AG09309 (cell line): ENCODE measurements around the gene CKLF.

Source experiments
- DNase-seq: peaks from one replicate; pipeline ENCODE4 v3.0.0-alpha.2; 2010; ENCODE audit warnings: low read depth
- H3K4me3 ChIP-seq: 2 replicates; pipeline ENCODE4 v1.5.1; 2011; ENCODE audit warnings: mild to moderate bottlenecking, low read depth, low read length, moderate library complexity; ENCODE audit not compliant: control insufficient read depth
- CTCF ChIP-seq: IDR thresholded peaks from 2 replicates; pipeline ENCODE4 v1.5.1; 2011; ENCODE audit warnings: mild to moderate bottlenecking, low read depth, low read length, inconsistent platforms; ENCODE audit not compliant: insufficient read depth, control insufficient read depth; ENCODE audit errors: missing control alignments

Gene CKLF

GRCh38 chr16:66538910-66539309, 13.5 kb upstream of the CKLF start:
- DNase-seq: no peak
- TF ChIP-seq CTCF: no peak
- H3K4me3 ChIP-seq: no peak overlapping the region

- no peak for TF ChIP-seq CTCF
- H3K4me3 ChIP-seq: no peak overlapping the region
- DNase-seq: no peak
Measured at GRCh38 chr16:66539623-66540469, 12.5 kb upstream of the CKLF start.

GRCh38 chr16:66541388-66542355, 10.7 kb upstream of the CKLF start:
- H3K4me3 ChIP-seq: no peak overlapping the region

GRCh38 chr16:66542396-66542795, 10.0 kb upstream of the CKLF start:
- DNase-seq: no peak
- no peak for TF ChIP-seq CTCF
- H3K4me3 ChIP-seq: no peak overlapping the region

More at GRCh38 chr16:66541388-66542355, 10.7 kb upstream of the CKLF start:
- no peak for TF ChIP-seq CTCF
- no peak for DNase-seq

- no peak overlapping the region for H3K4me3 ChIP-seq
- no peak for DNase-seq
- no peak for TF ChIP-seq CTCF
Measured at GRCh38 chr16:66543541-66543940, 8.8 kb upstream of the CKLF start.

GRCh38 chr16:66544016-66544757, 8.2 kb upstream of the CKLF start:
- no peak overlapping the region for H3K4me3 ChIP-seq
- no peak for TF ChIP-seq CTCF
- DNase-seq: no peak
